Stimulated activated CD4-positive, alpha-beta T cell treated with anti-CD3 and anti-CD28 coated beads, Interleukin-12 subunit alpha, Interleukin-12 subunit beta, amount 100 ng/mL, for 4 hours (primary cell): ENCODE measurements around the gene C2orf78.

Experiments used
- DNase-seq: peaks from one replicate; pipeline ENCODE4 v3.0.0-alpha.2; 2020

Gene C2orf78

DNA sequence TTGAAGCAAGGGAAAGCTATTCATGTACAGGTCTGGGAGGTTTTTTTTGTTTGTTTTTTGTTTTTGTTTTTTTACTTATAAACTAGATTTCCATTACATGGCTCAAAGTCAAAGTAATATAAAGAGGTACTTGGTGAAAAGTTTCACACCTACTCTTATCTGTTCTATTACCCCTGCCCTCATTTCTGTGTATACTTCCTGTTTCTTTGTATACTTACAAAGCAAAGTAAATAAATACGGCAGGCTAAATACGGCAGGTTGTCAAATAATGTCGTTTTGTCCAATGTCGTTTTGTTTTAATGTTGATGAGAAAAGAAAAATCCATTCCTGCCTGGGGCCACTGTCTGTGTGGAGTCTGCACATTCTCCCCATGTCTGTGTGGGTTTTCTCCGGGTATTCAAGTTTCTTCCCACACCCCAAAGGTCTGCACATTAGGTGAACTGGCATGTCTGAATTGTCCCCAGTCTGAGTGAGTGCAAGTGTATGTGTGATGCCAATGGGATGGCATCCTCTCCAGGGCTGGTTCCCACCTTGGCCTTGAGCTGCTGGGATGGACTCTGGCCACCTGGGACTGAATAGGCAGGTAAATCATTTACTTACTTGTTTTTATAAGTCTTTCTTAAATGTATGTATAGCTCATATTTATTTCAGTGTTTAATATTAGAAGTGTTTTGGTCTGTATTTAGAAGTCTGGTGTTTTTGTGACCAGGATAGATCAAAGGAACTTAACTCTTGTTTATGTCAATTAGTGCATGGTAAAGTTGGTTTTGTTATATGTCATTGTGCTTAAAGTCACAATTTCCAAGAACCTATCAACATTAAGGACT lies 58.1 kb downstream of the C2orf78 start:
- DNase-seq, result no peak

DNA sequence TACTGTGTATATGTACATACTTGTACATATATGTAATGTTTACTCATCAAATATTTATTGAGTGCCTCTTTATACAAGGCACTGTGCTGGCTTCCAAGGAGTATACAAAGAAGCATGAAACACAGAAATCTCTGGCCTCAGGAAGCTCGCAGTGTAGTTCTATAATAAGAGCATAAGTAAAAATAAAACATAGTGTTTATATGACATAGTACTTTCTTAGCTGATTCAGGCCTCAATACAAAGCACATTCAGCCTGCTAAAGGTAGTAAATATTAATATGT lies 58.7 kb downstream of the C2orf78 start:
- DNase-seq, result no peak

- no peak for DNase-seq
Observed at GRCh38 chr2:73844087-73844486, 60.1 kb downstream of the C2orf78 start.

- DNase-seq, result no peak
Observed at GRCh38 chr2:73850009-73850408, 66.0 kb downstream of the C2orf78 start.

DNA sequence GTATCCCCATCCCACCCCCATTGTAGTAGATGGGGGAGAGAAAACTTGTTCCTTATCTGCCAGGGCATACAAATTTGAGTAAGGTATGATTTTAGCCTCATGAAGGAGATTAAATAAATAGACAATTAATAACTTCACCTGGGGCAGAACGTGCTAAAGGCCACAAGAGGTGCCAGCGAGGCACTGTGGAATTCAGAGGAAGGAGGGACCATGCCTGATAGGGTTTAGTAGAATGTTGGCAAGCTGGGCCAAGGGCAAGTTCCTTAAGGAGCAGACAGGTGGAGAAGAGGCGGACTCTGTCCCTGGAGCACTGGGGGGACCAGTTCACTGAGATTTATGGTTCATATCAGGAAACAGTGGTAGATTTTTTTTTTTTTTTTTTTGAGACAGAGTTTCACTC lies 67.3 kb downstream of the C2orf78 start:
- no peak for DNase-seq

GRCh38 chr2:73852020-73852419 lies 68.0 kb downstream of the C2orf78 start:
- no peak for DNase-seq

DNA sequence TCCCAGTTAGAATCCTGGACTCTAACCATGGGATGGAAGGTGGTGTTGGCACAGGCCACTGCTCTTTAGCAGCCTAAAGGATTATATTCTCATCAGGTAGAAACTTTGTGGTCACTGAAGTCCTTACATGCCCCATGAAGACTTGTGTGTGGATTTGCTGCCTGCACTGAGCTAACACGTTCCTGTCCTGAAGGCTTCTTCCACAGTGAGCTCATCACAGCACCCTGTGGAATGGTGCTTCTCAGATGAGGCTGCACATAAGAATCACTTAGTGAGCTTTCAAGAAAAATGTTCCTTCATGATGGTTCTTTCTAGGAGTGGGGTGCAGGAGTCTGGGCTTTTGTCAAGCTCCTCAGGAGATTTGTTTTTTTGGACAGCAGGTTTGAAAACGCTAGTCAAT lies 71.5 kb downstream of the C2orf78 start:
- no peak for DNase-seq

GRCh38 chr2:73856214-73856613 lies 72.2 kb downstream of the C2orf78 start:
- no peak for DNase-seq

DNA sequence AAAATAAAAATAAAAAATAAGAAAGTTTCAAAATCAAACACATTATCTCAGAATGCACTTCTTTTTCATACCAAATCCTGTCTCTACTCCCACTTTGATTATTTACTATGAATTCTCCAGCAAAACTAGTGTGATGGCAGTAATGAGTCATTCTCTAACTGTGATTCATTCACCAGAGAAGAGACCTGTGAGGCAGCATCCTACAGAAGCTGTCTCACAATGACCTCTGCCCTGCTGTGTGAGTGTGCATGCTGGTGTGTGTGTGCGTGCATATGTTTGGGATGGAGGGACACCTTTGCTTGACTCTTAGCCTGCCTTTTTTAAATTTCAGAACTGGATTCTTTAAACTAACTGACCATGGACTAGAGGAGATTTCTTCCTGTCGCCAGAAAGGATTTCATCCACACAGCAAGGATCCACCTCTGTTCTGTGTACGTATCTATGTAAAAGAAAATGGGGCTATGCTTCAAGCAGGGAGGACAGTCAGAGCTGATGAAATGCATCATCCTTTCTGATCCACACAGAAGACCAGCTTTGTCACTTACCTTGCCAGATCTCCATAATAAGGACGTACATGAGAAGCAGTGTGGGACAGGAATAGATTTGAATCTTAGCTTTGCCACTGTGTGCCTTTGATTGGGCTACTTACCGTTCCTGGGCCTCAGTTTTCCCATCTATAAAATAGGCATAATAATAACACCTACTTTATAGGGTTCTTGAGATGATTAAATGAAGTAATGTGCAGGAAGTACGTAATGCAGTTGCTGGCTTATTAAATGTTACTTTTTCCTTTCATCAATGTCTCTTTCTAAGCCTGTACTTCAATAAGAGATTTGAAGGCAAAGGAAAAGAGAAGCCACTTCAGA lies 76.0 kb downstream of the C2orf78 start:
- DNase-seq, result peak; percentile 17

DNA sequence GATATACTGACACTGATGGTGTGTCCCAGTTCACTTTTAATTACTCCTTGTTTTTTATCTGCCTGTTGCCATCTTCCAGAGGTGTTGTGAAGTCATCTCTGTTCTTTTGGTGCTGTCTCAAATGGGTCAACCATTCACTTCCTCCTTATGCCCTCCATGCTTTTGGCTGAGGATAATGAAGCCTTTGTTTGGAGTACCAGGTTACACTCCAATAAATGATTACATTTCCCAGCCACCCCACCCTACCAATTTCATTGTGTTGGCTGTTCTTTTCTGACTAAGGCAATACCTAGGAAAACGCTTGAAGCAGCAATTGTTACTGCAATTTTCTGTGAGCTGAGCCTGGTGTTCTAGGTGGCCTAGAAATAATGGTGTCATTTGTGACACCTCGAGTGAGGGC lies 79.0 kb downstream of the C2orf78 start:
- no peak for DNase-seq
